Glutamatergic neuron (in vitro differentiated cells): ENCODE measurements around the gene EEF2K. TPM values are rescaled to one million over a fixed set of nuclear protein-coding genes. Genes with fewer than 3 reads are reported as not detected.

Experiments used
- DNase-seq: peaks from one replicate; pipeline ENCODE4 v3.0.0; 2022
- H3K27ac Mint-ChIP-seq: one replicate; pipeline ENCODE4 v1.8.0; 2020; ENCODE audit warnings: mild to moderate bottlenecking, mixed read lengths, inconsistent platforms; ENCODE audit not compliant: unreplicated experiment
- H3K27me3 Mint-ChIP-seq: one replicate; pipeline ENCODE4 v1.8.0; 2020; ENCODE audit warnings: mild to moderate bottlenecking, moderate library complexity, mixed read lengths, inconsistent platforms; ENCODE audit not compliant: unreplicated experiment
- H3K36me3 Mint-ChIP-seq: one replicate; pipeline ENCODE4 v1.8.0; 2020; ENCODE audit warnings: mild to moderate bottlenecking, mixed read lengths, inconsistent platforms; ENCODE audit not compliant: unreplicated experiment
- H3K4me1 Mint-ChIP-seq: one replicate; pipeline ENCODE4 v1.8.0; 2020; ENCODE audit warnings: mild to moderate bottlenecking, low read depth, mixed read lengths, inconsistent platforms; ENCODE audit not compliant: unreplicated experiment
- H3K4me3 Mint-ChIP-seq: one replicate; pipeline ENCODE4 v1.8.0; 2020; ENCODE audit warnings: mild to moderate bottlenecking, mixed read lengths, inconsistent platforms; ENCODE audit not compliant: unreplicated experiment
- H3K9me3 Mint-ChIP-seq: one replicate; pipeline ENCODE4 v1.8.0; 2020; ENCODE audit warnings: mild to moderate bottlenecking, moderate library complexity, mixed read lengths, inconsistent platforms; ENCODE audit not compliant: unreplicated experiment
- CTCF ChIP-seq: fragments of 200-600 bp; sonication (generic); IDR thresholded peaks from one replicate; pipeline ENCODE4 v1.5.0; 2021; ENCODE audit not compliant: partially characterized antibody, unreplicated experiment
- total RNA-seq: library from RNA; stranded (reverse); fragmentation: NEBNext Ultra II Directional; extraction: Animal tissue kit (Norgen Biotek cat#: 25700); gene quantifications from one replicate; pipeline ENCODE4 v1.2.1, GENCODE V29; 2021; ENCODE audit not compliant: unreplicated experiment

Gene EEF2K
- total RNA-seq, 1 donor from 2014 or later = 40.2 TPM

DNA sequence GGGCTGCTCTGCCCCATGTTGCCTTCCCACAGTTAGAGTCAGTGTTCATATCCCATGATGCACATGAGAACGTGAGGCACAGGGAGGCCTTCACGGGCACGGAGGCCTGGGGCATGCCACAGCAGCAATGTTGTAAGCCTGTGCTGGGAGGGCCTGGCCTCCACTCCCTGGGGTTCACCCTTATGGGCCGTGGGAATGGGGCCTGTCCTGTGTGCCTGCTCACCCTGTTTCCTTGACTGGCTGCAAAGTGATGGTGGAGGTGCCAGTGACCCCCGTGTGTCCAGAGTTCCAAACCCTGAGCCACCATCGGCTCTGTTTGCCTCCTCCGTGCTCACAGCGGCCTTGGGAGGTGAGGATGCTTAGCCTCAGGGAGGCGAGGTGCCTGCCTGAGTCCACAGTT, 100.7 kb downstream of the EEF2K start:
- Mint-ChIP-seq H3K4me3 (no peak overlapping the region), H3K9me3 (peaks cover 3% of the 10 kb centered on the region), H3K27ac (no peak overlapping the region), H3K27me3 (no peaks in the 10 kb centered on the region), H3K4me1 (peaks cover 4% of the 10 kb centered on the region), H3K36me3 (no peaks in the 10 kb centered on the region)
- no peak for TF ChIP-seq CTCF
- no peak for DNase-seq

- no peak for TF ChIP-seq CTCF
- no peaks in the 10 kb centered on the region for H3K4me1 Mint-ChIP-seq
- H3K9me3 Mint-ChIP-seq = peaks cover 5% of the 10 kb centered on the region
- no peak overlapping the region for H3K4me3 Mint-ChIP-seq
- no peaks in the 10 kb centered on the region for H3K36me3 Mint-ChIP-seq
- H3K27ac Mint-ChIP-seq = no peak overlapping the region
- no peaks in the 10 kb centered on the region for H3K27me3 Mint-ChIP-seq
- DNase-seq = no peak
These were observed 101.8 kb downstream of the EEF2K start for GRCh38 chr16:22307838-22308237.

DNA sequence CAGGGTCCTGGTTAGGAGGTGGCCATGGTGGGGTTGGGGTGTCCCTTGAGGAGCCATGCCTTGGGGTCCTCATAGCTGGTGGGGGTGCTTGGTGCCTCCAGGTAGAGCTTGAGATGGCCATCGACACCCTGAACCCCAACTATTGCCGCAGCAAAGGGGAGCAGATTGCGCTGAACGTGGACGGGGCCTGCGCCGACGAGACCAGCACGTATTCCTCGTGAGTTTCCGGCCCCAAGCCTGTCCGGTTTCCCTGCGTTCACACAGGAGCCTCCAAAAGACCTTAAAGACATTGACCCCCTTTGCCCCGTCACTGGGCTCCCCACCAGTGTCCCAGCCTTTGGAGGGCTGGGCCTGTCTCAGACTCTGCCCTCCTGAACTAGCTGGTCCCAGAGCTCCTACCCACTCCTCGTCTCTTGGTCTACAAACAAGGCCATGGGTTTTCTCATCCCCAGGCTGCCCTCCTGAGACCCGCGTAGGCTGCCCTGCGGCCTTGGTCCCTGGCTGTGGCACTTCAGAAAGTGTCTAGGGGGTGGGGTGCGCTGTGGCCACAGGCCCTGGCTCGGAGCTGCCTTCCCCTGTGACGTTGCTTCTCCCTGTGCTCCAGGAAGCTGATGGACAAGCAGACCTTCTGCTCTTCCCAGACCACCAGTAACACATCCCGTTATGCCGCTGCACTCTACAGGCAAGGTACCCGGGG, 102.9 kb downstream of the EEF2K start:
- TF ChIP-seq CTCF = no peak
- no peak for DNase-seq
- Mint-ChIP-seq H3K9me3 (peaks cover 6% of the 10 kb centered on the region), H3K4me3 (no peak overlapping the region), H3K27me3 (no peaks in the 10 kb centered on the region), H3K27ac (no peak overlapping the region), H3K4me1 (no peaks in the 10 kb centered on the region), H3K36me3 (no peaks in the 10 kb centered on the region)

GRCh38 chr16:22311520-22311919, 105.4 kb downstream of the EEF2K start:
- TF ChIP-seq CTCF = no peak
- Mint-ChIP-seq H3K27ac (no peak overlapping the region), H3K36me3 (no peaks in the 10 kb centered on the region), H3K27me3 (no peaks in the 10 kb centered on the region), H3K4me3 (no peak overlapping the region), H3K4me1 (no peaks in the 10 kb centered on the region), H3K9me3 (peaks cover 4% of the 10 kb centered on the region)
- DNase-seq = no peak

- Mint-ChIP-seq H3K4me3 (no peak overlapping the region), H3K9me3 (peaks cover 6% of the 10 kb centered on the region), H3K4me1 (no peaks in the 10 kb centered on the region), H3K27me3 (no peaks in the 10 kb centered on the region), H3K36me3 (no peaks in the 10 kb centered on the region), H3K27ac (no peak overlapping the region)
- TF ChIP-seq CTCF = no peak
- no peak for DNase-seq
These were observed 107.1 kb downstream of the EEF2K start for GRCh38 chr16:22312897-22313781.
